ENCODE results near the gene HIP1.

The HIP1 gene

DNA sequence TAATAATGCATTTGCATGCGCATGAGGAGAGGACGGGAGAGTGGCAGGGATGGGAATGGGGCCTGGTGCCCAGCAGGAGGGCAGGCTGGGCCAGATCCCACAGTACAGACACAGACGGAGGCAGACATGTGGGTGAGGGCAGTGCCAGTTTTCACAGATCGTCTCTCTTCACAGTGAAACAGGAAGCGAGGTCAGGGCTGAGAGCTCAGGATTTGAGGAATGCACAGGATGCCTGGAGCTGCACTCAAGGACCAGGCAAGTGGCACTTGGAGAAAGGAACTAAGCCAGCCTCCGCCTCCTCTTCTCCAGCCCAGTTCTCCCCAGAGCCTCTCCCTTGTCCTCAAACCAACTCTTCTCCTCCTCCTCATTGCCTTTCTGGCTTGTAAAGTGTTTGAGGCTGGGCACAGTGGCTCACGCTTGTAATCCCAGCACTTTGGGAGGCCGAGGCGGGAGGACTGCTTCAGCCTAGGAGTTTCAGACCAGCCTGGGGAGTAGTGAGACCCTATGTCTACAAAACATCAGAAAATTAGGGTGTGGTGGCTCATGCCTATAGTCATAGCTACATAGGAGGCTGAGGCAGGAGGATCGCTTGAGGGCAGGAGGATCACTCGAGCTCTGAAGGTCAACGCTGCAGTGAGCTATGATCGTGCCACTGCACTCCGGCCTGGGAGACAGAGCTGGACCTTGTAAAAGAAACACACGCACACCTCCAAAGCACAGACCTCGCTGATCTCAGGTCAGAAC, 115.2 kb downstream of the HIP1 start:
- no peak for TF ChIP-seq EZH2phosphoT487 (IDR thresholded peaks at IDR 0.05; ENCODE audit: borderline replicate concordance, low read length)
- TF ChIP-seq, protein P1, sequence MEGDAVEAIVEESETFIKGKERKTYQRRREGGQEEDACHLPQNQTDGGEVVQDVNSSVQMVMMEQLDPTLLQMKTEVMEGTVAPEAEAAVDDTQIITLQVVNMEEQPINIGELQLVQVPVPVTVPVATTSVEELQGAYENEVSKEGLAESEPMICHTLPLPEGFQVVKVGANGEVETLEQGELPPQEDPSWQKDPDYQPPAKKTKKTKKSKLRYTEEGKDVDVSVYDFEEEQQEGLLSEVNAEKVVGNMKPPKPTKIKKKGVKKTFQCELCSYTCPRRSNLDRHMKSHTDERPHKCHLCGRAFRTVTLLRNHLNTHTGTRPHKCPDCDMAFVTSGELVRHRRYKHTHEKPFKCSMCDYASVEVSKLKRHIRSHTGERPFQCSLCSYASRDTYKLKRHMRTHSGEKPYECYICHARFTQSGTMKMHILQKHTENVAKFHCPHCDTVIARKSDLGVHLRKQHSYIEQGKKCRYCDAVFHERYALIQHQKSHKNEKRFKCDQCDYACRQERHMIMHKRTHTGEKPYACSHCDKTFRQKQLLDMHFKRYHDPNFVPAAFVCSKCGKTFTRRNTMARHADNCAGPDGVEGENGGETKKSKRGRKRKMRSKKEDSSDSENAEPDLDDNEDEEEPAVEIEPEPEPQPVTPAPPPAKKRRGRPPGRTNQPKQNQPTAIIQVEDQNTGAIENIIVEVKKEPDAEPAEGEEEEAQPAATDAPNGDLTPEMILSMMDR (IDR thresholded peaks at IDR 0.05; ENCODE audit: low read depth, low read length, poor library complexity, severe bottlenecking) = no peak
- Histone ChIP-seq H3K4me2 (ENCODE audit: low read length) (peak overlapping the region; percentile 41), H3K4me3 (ENCODE audit: low read length) (no peak overlapping the region), H3K4me1 (ENCODE audit: control insufficient read depth, low read length) (peaks cover 49% of the 10 kb centered on the region), H3K79me2 (ENCODE audit: control insufficient read depth, low read length) (no peaks in the 10 kb centered on the region), H3K36me3 (ENCODE audit: control insufficient read depth, low read length) (no peaks in the 10 kb centered on the region), H3K9me3 (ENCODE audit: control insufficient read depth, insufficient read depth, low read length) (peaks cover 12% of the 10 kb centered on the region), H3K27me3 (ENCODE audit: control insufficient read depth, low read length) (0 out of 2 replicates have a peak, but pooled peaks cover 5% of the 10 kb centered on the region), H3F3A (ENCODE audit: control insufficient read depth, insufficient read depth) (no peaks in the 10 kb centered on the region), H4K20me1 (ENCODE audit: control insufficient read depth, insufficient read depth, low read depth, low read length) (no peaks in the 10 kb centered on the region), H3K27ac (ENCODE audit: low read depth, low read length) (no peak overlapping the region), H3K9me2 (replicated peaks; ENCODE audit: control insufficient read depth, low read length) (no peaks in the 10 kb centered on the region)

DNA sequence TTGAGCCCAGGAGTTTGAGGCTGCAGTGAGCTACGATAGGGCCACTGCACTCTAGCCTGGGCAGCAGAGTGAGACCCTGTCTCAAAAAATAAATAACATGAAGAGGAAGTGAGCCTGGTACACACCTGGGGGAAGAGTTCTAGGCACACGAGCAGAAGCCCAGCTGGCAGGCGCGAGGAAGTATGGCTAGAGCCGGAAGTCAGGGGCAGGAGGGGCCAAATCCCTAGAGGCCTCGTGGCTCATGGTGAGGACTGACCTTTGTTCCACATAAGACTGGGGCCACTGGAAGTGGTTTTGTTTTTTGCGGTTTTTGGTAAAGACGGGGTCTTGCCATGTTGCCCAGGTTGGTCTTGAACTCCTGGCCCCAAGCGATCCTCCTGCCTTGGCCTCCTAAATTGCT, 117.6 kb downstream of the HIP1 start:
- no peaks in the 10 kb centered on the region for H3F3A ChIP-seq (ENCODE audit: control insufficient read depth, insufficient read depth)
- H3K4me2 ChIP-seq (ENCODE audit: low read length) = peak overlapping the region; percentile 46
- no peaks in the 10 kb centered on the region for H3K79me2 ChIP-seq (ENCODE audit: control insufficient read depth, low read length)
- H4K20me1 ChIP-seq (ENCODE audit: control insufficient read depth, insufficient read depth, low read depth, low read length) = no peaks in the 10 kb centered on the region
- no peak overlapping the region for H3K27ac ChIP-seq (ENCODE audit: low read depth, low read length)
- peaks cover 67% of the 10 kb centered on the region for H3K4me1 ChIP-seq (ENCODE audit: control insufficient read depth, low read length)
- no peaks in the 10 kb centered on the region for H3K36me3 ChIP-seq (ENCODE audit: control insufficient read depth, low read length)
- peak overlapping the region; percentile 17; the same call in 1 of the 2 replicates for H3K4me3 ChIP-seq (ENCODE audit: low read length)
- H3K9me3 ChIP-seq (ENCODE audit: control insufficient read depth, insufficient read depth, low read length) = no peaks in the 10 kb centered on the region; the same call in 1 of the 2 replicates
- peaks cover 7% of the 10 kb centered on the region; the same call in 1 of the 2 replicates for H3K27me3 ChIP-seq (ENCODE audit: control insufficient read depth, low read length)
- TF ChIP-seq, protein P1 (IDR thresholded peaks at IDR 0.05; ENCODE audit: low read depth, low read length, poor library complexity, severe bottlenecking) = no peak
- TF ChIP-seq EZH2phosphoT487 (IDR thresholded peaks at IDR 0.05; ENCODE audit: borderline replicate concordance, low read length) = no peak
- no peaks in the 10 kb centered on the region for H3K9me2 ChIP-seq (replicated peaks; ENCODE audit: control insufficient read depth, low read length)

- Histone ChIP-seq H3K4me3 (ENCODE audit: low read length) (peak overlapping the region; percentile 3), H3K4me2 (ENCODE audit: low read length) (peak overlapping the region; percentile 33), H4K20me1 (ENCODE audit: control insufficient read depth, insufficient read depth, low read depth, low read length) (no peaks in the 10 kb centered on the region), H3K27ac (ENCODE audit: low read depth, low read length) (0 out of 2 replicates have a peak overlapping the region, but pooled peaks have one; percentile 3), H3K9me2 (replicated peaks; ENCODE audit: control insufficient read depth, low read length) (no peaks in the 10 kb centered on the region), H3F3A (ENCODE audit: control insufficient read depth, insufficient read depth) (no peaks in the 10 kb centered on the region), H3K27me3 (ENCODE audit: control insufficient read depth, low read length) (peaks cover 7% of the 10 kb centered on the region; the same call in 1 of the 2 replicates), H3K36me3 (ENCODE audit: control insufficient read depth, low read length) (no peaks in the 10 kb centered on the region), H3K9me3 (ENCODE audit: control insufficient read depth, insufficient read depth, low read length) (no peaks in the 10 kb centered on the region), H3K4me1 (ENCODE audit: control insufficient read depth, low read length) (peaks cover 67% of the 10 kb centered on the region), H3K79me2 (ENCODE audit: control insufficient read depth, low read length) (no peaks in the 10 kb centered on the region)
- TF ChIP-seq, protein P1 (IDR thresholded peaks at IDR 0.05; ENCODE audit: low read depth, low read length, poor library complexity, severe bottlenecking) = no peak
- TF ChIP-seq EZH2phosphoT487 (IDR thresholded peaks at IDR 0.05; ENCODE audit: borderline replicate concordance, low read length) = no peak
Measured at GRCh38 chr7:75619636-75620035, 119.1 kb downstream of the HIP1 start.
